ENCODE results near the gene SIGLEC9.

The SIGLEC9 gene

GRCh38 chr19:51096473-51097165, 28.1 kb upstream of the SIGLEC9 start:
- no peak for DNase-seq (ENCODE audit: low read depth in 2 of 3, low spot score in 1 of 3)

DNA sequence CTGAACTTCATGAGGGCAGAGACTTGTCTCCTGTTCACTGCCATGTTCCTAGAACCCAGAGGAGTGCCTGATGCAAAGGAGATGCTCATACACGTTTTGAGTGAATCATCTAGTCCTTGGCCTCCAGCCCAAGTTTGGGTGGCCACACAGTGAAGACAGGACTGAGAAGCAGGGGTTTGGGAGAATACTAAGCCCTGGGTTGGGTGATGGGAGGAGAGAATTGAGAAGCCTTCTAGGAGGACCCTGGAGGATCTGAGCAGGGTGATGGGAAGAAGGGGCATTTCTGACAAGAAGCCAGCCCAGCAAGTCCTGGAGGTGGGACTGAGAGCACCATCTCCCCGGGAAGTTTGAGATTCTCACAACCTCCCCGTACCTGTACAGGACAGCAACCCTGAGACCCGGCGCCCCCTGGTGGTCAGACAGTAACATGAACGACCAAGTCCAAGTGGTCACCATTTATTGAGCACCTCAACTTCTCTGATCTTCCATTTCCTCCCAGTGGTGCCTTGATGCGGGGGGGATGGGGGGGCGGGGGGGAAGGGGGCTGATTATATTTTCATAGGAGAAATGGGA, 27.5 kb upstream of the SIGLEC9 start:
- peak; percentile 43 to 71 (median 70) for DNase-seq (ENCODE audit: low read depth in 2 of 3, low spot score in 1 of 3)

DNA sequence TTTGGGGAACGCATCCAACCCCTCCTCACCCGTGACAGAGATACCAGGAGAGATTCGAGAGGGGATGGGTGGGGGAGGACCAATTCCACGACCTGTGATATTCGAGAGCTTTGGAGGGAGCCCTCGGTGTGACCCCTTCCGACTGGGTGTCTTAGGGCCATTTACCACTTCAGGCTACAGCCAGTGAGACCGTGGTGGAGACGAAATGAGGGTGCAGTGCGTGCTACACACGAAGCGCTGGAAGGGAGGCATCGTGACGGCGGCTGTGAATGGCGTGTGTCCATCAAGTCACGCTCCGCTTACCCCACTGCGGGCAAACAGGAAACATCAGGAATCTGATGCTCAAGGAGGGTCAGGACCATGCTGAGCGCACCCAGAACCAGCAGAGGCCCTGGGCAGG, 26.9 kb upstream of the SIGLEC9 start:
- no peak for DNase-seq (ENCODE audit: low read depth in 2 of 3, low spot score in 1 of 3)

GRCh38 chr19:51098365-51099046, 26.2 kb upstream of the SIGLEC9 start:
- no peak for DNase-seq (ENCODE audit: low read depth in 2 of 3, low spot score in 1 of 3)

GRCh38 chr19:51099047-51099382, 25.7 kb upstream of the SIGLEC9 start:
- no peak for DNase-seq (ENCODE audit: low read depth in 2 of 3, low spot score in 1 of 3)

DNA sequence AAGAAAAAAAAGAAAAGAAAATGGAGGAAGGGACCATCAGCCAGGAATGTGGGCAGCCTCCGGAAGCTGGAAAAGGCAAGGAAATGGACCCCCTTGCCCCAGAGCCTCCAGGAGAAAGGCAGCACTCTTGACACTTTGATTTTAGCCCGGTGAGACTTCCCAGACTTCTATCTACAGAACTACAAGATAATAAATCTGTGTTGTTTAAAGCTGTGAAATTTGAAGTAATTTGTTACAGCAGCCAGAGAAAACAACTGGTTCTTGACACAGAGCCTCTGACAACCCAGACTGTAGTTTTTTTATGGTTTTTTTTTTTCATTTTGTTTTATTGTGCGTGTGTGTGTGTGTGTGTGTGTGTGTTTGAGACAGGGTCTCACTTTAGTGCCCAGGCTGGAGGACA, 24.1 kb upstream of the SIGLEC9 start:
- DNase-seq (ENCODE audit: low read depth in 2 of 3, low spot score in 1 of 3): no peak

- DNase-seq (ENCODE audit: low read depth in 2 of 3, low spot score in 1 of 3): no peak
Measured at GRCh38 chr19:51101171-51101865, 23.4 kb upstream of the SIGLEC9 start.

DNA sequence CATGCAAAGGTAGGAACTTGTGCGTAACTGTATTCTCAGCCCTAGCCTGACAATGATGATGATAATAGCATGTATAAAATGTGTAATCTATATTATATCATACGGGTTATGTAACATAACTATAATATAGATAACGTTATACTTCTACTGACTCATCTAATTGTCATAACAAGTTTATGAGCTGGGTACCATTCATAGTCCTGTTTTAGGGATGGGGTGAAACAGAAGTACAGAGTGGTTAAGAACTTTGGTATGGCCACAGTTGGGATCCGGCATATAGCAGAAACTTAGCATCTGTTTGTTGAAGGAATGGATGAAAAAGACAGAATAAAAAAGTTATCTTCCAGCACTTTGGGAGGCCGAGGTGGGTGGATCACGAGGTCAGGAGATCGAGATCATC, 21.7 kb upstream of the SIGLEC9 start:
- DNase-seq (ENCODE audit: low read depth in 2 of 3, low spot score in 1 of 3): no peak

DNA sequence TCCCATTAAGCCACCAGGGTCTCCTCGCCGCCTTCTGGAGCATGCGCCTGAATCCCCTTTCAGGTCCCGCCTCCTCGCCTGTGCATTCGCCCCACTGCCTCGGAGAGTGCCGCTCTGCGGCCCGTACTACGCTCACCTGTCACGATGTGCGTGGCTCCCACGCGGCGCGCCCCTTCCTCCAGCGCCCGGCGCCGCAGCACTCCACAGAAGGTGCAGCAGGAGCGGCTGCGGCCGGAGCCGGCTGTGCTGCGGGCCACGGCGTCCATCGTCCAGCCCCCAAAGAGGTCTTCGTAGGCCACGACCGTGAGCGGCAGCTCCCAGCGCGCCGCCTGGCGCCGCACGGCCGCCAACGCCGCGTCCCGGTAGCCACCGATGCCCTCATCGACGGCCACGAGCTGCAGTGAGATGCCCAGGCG, 20.8 kb upstream of the SIGLEC9 start:
- DNase-seq (ENCODE audit: low read depth in 2 of 3, low spot score in 1 of 3): no peak

DNA sequence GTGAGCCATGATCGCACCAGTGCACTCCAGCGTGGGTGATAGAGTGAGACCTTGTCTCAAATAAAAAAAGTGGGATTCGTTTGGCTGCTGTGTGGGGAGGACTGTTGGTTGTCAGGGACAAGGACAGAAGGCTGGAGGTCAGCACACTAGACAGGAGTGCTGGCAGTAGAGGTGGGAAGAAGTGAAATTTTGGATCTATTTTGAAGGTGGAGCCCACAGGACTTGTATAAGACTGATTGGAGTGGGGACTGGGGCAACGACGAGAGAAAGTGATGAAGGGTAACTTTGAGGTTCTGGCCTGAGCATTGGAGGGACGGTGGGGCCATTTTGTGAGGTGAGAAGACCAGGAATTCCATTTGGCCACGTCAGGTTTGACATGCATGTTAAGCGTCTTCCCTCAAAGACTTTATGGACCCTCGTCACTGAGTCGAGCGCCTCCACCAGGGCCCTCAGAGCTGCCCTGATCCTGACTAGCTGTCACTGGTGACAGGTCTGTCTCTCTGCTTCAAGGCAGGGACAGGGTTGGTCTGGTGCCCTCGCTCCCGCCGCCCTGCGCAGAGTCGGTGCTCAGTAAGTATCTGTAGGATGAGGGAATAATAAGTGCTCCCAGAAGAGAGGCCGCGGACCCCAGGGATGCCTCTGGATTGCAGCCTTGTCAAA, 17.2 kb upstream of the SIGLEC9 start:
- peak in 1 of 3 donors; percentile 13 for DNase-seq (ENCODE audit: low read depth in 2 of 3, low spot score in 1 of 3)

DNA sequence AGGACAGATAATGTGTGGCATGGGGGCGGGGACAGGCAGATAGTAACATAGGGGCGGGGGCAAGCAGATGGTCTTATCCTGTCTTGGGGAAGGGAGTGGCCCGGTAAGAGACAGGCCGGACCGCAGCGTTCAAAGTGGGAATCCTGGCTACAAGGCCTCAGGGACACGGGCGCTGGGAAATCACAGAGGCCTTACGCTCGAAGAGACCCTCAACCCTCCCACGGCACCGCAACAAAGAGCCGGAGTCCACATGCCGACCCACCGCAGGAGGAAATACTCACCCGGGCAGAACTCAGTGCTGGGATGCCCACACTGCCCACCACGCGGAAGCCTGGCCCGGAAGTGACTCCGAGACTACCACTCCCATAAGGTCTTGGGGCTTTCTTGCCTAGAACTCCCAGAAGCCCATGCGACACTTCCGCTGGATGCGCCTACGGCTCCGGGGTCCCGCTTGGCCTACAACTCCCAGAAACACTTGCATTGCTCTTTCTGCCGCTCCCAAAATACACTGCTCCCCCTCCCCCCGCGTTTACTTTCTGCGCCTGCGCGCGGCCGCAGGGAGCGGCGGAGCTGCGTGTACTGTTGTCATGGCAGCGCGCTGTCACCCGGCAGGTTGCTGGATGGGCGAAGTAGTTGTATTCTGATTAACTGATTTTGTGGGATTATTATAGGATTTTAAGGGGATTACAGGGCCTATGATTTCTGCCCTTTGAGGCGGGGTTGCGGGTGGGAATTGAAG, 16.5 kb upstream of the SIGLEC9 start, which contains the start of gene CTU1:
CTU1 (minus strand) TSS at position 344 of the 739 bp plus-strand sequence. CDS start 3,840 bp downstream, outside the sequence.
- peak; percentile 97 to 98 (median 98) for DNase-seq (ENCODE audit: low read depth in 2 of 3, low spot score in 1 of 3)

GRCh38 chr19:51108805-51109146, 15.9 kb upstream of the SIGLEC9 start:
- no peak for DNase-seq (ENCODE audit: low read depth in 2 of 3, low spot score in 1 of 3)

DNA sequence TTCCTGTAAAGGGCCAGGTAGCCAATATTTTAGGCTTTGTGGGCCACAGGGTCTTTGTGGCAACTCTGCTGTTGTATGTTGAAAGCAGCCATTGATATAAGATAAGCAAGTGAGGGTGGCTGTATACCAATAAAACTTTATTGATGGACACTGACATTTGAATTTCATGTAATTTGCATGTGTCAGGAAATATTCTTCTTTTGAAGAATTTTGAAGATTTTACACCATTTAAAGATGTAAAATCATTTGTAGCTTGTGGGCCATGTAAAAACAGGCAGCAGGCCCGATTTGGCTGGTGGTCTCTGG, 14.1 kb upstream of the SIGLEC9 start:
- no peak for DNase-seq (ENCODE audit: low read depth in 2 of 3, low spot score in 1 of 3)

- no peak for DNase-seq (ENCODE audit: low read depth in 2 of 3, low spot score in 1 of 3)
Measured at GRCh38 chr19:51111606-51112005, 13.1 kb upstream of the SIGLEC9 start.

GRCh38 chr19:51114087-51114729, 10.5 kb upstream of the SIGLEC9 start:
- no peak for DNase-seq (ENCODE audit: low read depth in 2 of 3, low spot score in 1 of 3)

DNA sequence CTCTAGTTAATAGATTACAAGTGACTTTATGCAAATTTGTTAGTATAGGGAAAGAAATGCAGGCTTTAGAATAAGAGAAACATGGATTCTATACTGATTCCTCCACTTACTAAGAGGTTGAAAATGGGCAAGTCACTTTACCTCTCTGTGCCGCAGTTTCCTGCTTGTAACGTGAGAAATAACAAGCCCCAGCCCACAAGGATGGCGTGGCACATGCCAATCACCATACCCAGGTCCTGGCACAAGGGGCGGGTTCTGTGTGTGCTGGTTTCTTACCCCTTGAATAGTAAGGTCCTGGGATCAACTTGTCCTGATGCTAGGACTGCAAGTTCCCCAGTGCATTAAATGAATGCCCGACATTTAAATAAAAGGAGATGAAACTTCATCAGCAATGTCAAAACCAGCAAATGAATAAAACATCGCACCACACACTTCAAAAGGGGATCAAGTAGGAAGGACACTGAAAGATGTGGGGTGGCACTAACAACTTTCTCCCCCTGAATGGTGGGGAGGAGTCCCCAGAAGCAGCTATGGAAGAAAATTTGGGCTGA, 7.9 kb upstream of the SIGLEC9 start:
- DNase-seq (ENCODE audit: low read depth in 2 of 3, low spot score in 1 of 3): no peak

DNA sequence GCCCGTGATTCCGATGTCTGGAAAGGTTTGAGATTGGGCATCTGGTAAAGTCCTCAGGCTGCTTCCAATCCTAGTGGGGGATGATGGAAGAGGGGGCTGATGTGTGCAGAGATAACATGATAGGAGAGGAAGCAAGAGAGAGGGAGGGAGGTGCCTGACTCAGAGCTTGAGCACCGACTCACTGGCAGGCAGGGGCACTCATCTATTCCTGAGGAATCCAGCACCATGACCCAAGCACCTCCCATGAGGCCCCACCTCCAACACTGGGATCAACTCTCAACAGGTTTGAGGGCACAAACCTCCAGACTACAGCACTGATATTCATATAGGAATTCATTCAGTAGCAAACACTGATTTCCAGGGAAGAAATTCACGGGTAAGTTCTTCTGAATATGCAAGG, 5.6 kb upstream of the SIGLEC9 start:
- no peak for DNase-seq (ENCODE audit: low read depth in 2 of 3, low spot score in 1 of 3)

- no peak for DNase-seq (ENCODE audit: low read depth in 2 of 3, low spot score in 1 of 3)
Measured at GRCh38 chr19:51119611-51120010, 5.1 kb upstream of the SIGLEC9 start.

DNA sequence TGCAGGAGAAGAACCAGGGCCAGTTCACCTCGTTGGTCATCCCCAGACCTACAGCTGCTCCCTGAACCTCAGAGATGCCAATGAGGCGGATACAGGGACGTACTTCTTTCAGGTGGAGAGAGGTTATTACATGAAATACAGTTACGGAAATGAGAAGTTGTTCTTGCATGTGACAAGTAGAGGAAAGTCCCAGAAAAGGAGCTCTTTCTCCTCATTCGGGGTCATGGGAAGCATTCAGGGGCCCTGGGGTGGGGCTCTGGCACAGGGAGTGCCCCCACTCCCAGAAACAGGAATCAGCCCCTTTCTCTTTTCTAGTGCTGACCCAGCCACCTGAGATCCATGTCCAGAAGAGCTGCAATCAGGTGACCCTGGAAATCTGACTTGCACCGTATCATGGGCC, 4.5 kb upstream of the SIGLEC9 start:
- DNase-seq (ENCODE audit: low read depth in 2 of 3, low spot score in 1 of 3): no peak

DNA sequence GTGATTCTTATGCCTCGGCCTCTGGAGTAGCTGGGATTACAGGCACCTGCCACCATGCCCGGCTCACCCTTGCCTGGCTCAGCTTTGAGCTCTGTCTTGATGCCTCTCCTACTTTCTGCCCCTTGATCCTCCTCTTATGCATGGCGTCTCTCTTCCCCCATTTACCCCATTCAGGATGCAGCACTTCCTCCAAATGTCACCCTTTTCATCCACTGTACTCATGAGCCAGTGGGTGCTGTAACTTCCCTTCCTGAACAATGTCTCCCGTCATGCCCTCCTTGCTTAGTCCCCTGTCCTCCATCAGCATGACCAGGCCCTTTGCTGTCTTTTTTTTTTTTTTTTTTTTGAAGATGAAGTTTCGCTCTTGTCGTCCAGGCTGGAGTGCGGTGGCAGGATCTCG, 3.4 kb upstream of the SIGLEC9 start:
- DNase-seq (ENCODE audit: low read depth in 2 of 3, low spot score in 1 of 3): no peak
